SJCRH30 (cell line): ENCODE results near the gene DGCR6L. TPM values are rescaled to one million over a fixed set of nuclear protein-coding genes. Genes with fewer than 3 reads are reported as not detected.
"Not testable (repeated sequence)": the region's sequence is repeated elsewhere in the genome, so short reads cannot be mapped to it uniquely, and the experiment has no call there.

ENCODE experiments used
- DNase-seq, 2 experiments: peaks; one replicate each; pipeline ENCODE4 v3.0.0-alpha.2; 2015 to 2020
- H3K27ac ChIP-seq: fragments of 250-450 bp; sonication (Bioruptor Pico); 2 replicates; pipeline ENCODE4 v1.5.1; 2020; ENCODE audit warnings: mild to moderate bottlenecking, moderate library complexity
- H3K27me3 ChIP-seq: fragments of 250-450 bp; sonication (Bioruptor Pico); 2 replicates; pipeline ENCODE4 v1.5.1; 2020; ENCODE audit warnings: mild to moderate bottlenecking, moderate library complexity
- H3K36me3 ChIP-seq: fragments of 250-450 bp; sonication (Bioruptor Pico); 2 replicates; pipeline ENCODE4 v1.5.1; 2020; ENCODE audit warnings: mild to moderate bottlenecking, moderate library complexity
- H3K4me1 ChIP-seq: fragments of 250-450 bp; sonication (Bioruptor Pico); 2 replicates; pipeline ENCODE4 v1.5.1; 2020; ENCODE audit warnings: mild to moderate bottlenecking, moderate library complexity
- H3K4me3 ChIP-seq: fragments of 250-450 bp; sonication (Bioruptor Pico); 2 replicates; pipeline ENCODE4 v1.5.1; 2020; ENCODE audit warnings: mild to moderate bottlenecking, moderate library complexity
- H3K9me3 ChIP-seq: fragments of 250-450 bp; sonication (Bioruptor Pico); replicated peaks from 2 replicates; pipeline ENCODE4 v1.5.1; 2020; ENCODE audit warnings: mild to moderate bottlenecking, moderate library complexity
- total RNA-seq: library from RNA; depleted of rRNA; stranded (reverse); fragments of >200 nt; shearing (Covaris generic); gene quantifications from 2 replicates; pipeline ENCODE4 v1.2.3, GENCODE V29; 2014

DGCR6L gene
- total RNA-seq, 1 experiment from 2014 or later: 25.8 TPM

DNA sequence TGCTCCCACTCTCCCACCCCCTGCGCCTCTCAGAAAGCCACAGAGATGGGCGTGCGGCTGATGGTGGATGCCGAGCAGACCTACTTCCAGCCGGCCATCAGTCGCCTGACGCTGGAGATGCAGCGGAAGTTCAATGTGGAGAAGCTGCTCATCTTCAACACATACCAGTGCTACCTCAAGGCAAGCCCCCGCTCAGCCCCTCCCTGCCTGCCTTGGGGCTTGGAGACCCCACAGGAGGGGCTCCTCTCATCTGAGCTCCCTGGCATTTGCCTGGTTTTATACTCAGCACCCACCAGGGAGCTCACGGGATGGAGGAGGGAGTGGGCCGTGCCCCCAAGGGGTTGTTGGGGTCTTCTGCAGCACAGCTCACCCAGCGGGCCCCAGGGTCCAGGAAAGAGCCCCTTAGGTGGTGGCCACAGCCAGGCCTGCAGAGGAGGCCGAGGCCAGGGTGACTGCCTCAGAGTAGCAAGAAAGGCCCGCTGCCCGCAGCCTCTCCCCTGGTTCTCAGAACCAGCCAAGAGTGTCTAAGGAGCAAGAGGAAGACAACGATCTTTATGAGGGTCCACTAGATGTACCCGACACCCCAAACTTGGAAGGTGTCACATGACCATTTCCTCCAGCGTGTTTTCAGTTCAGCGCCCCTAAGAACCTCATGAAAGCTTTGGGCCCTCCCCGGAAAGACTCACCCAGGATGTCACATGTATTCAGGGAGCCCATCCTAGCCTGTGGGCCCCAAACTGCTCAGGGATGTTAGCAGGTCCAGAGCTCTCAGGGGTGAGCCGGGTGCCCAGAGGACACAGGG is 13.0 kb downstream of the DGCR6L start:
- DNase-seq, H3K4me3 ChIP-seq, H3K4me1 ChIP-seq, H3K27me3 ChIP-seq, H3K9me3 ChIP-seq, H3K36me3 ChIP-seq, H3K27ac ChIP-seq: not testable (repeated sequence)

DNA sequence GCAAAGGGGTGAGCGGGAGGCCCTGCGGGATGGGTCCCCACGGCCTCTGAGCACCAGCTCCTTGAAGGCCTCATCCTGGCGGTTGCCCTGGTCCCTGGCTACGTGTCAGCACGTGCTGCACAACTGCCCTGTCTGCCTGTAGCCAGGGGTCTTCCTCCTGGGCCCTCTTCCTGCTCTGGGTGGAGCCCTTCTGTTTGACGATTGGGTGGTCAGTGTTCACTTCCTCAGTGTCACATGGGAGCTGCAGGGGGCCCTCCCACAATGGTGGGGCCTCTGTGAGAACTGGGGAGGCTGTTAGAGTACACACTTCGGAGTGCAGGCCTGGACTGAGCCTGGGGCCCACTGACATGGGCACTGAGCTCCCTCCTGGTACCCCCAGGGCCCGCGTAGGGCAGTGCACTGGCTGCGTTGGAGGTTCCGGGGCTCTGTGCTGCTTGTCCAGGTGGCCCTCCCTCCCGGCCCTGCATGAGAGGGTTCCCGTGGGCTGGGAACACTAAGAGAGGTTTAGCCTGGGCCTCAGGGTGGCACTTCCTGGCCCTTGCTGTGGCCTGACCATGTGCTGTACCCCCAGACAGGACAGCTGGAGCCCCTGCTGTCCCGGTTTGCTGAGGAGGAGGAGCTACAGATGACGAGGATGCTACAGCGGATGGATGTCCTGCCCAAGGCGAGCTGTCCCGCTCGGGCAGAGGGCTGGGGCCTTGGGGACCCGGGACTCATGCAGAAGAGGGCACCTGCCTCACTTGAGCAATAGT is 13.8 kb downstream of the DGCR6L start:
- Histone ChIP-seq H3K36me3 (no peaks in the 10 kb centered on the region), H3K4me3 (no peak overlapping the region), H3K27ac (no peak overlapping the region), H3K9me3 (no peaks in the 10 kb centered on the region), H3K4me1 (no peaks in the 10 kb centered on the region), H3K27me3 (no peaks in the 10 kb centered on the region)
- DNase-seq: no peak

DNA sequence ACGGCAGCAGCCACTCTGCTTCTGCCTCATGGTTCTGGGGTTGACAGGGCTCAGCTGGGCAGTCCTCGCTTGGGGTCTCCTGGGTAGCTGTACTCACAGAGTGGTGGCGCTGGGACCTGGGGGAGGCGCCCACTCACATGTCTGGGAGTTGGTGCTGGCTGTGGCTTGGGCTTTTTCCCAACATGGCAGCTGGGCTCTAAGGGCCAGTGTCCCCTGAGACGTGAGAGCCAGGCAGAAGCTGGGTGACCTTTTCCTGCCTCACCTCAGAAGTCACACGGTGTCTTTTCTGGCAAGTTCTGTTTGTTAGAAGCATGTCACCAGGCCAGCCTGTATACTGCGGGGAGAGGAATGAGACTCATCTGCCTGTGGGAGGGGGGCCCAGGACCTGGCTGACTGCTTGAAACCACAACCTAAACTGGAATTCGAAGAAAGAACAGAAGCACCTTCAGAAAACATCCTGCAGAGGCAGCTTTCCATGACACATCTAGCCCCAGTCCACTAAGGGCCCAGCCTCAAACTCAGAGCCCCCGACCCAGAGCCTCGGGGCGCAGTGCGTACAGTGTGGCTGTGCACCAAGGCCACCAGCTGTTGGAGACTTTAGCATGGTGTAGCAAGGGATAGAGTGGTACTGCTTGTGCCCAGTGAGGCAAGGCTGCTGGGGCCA is 14.5 kb downstream of the DGCR6L start:
- not testable (repeated sequence) for H3K27me3 ChIP-seq, H3K9me3 ChIP-seq, H3K27ac ChIP-seq, H3K36me3 ChIP-seq, H3K4me3 ChIP-seq, DNase-seq, H3K4me1 ChIP-seq

DNA sequence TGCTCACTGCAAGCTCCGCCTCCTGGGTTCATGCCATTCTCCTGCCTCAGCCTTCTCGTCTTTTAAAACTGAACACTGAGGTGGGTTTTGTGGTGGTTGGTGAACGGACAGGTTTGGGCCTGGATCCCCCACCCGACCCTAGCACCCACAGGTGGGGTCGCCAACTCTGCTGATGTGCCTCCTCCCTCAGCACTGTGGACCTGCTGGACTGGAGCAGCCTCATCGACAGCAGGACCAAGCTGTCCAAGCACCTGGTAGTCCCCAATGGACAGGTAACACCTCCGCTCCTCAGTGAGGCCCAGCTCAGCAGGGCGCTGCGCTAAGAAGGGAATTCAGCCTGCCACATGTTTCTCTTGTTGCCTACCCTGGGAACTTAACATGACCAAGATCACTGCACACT is 15.2 kb downstream of the DGCR6L start:
- Histone ChIP-seq H3K27me3 (no peaks in the 10 kb centered on the region), H3K4me3 (no peak overlapping the region), H3K27ac (no peak overlapping the region), H3K9me3 (no peaks in the 10 kb centered on the region), H3K36me3 (no peaks in the 10 kb centered on the region), H3K4me1 (no peaks in the 10 kb centered on the region)
- DNase-seq: no peak

DNA sequence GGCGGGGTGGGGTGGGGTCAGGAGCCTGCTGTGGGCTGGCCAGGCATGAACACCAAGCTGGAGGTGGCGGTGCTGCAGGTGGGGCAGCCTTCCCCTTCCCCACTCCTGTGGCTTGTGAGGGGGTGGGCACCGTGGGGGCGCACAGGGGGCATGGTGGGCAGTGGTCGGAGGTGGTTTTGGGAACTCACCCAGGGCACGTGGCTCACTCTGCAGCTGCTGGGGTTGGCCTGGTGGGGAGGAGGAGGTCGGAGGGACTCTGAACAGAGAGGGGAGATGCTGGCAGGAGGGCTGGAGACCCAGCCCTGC is 16.7 kb downstream of the DGCR6L start:
- not testable (repeated sequence) for H3K4me1 ChIP-seq, H3K27ac ChIP-seq, H3K9me3 ChIP-seq, H3K4me3 ChIP-seq, DNase-seq, H3K36me3 ChIP-seq, H3K27me3 ChIP-seq

DNA sequence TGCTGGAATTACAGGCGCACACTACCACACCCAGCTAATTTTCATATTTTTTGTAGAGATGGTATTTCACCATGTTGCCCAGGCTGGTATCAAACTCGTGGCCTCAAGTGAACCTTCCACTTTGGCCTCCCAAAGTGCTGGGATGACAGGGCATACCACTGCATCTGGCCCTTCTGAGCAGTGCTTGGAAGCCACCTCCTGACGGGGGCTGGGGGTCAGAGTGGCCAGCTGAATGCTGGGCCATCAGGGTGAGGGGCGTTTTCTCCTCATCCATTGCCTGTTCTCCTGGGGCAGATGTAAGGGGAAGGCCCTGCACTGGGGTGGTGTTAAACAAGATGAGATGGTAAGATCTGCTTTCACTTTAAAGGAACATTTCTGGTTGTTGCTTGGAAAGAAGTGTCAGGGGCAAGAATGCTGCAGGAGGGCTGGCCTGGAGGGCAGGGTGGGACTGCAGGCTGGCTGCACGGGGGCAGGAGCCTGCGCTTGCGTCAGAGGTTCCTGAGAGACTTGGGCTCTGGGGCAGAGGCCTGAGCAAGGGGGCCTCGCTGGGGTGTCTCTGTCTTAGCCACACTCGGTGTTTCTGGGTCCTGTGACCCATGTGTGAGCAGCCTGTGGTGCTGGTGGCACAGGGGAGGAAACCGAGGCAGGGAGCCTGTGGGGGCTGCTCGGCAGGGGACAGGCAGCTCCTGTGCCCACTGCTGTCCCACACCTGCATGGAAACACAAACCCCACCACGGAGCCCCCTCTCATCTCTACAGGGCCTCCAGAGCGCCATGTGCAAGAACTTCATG is 17.2 kb downstream of the DGCR6L start:
- no peak for DNase-seq
- Histone ChIP-seq H3K27me3 (no peaks in the 10 kb centered on the region), H3K4me1 (no peaks in the 10 kb centered on the region), H3K27ac (no peak overlapping the region), H3K4me3 (no peak overlapping the region), H3K9me3 (no peaks in the 10 kb centered on the region), H3K36me3 (no peaks in the 10 kb centered on the region)

DNA sequence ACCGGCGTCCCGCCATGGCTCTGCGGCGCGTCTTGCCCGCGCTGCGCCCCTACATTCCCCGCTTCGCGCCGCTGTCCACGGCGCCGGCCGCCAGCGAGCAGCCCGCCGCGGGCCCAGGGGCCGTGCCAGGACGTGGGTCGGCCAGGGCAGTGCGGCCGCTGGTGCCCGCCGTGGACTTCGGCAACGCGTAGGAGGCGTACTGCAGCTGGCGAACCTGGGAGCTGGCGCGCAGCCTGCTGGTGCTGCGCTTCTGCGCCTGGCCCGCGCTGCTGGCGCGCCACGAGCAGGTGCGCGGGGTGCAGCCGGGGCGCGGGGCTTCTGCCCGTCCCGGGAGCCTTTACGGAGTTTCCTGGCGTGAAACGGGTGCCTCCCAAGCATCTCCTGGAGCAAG is 20.1 kb downstream of the DGCR6L start:
- no peaks in the 10 kb centered on the region for H3K4me1 ChIP-seq
- no peaks in the 10 kb centered on the region for H3K9me3 ChIP-seq
- no peaks in the 10 kb centered on the region for H3K27me3 ChIP-seq
- no peak overlapping the region for H3K27ac ChIP-seq
- no peaks in the 10 kb centered on the region for H3K36me3 ChIP-seq
- peak in 1 of 2 experiments; percentile 32 for DNase-seq
- peak overlapping the region; percentile 54 for H3K4me3 ChIP-seq

DNA sequence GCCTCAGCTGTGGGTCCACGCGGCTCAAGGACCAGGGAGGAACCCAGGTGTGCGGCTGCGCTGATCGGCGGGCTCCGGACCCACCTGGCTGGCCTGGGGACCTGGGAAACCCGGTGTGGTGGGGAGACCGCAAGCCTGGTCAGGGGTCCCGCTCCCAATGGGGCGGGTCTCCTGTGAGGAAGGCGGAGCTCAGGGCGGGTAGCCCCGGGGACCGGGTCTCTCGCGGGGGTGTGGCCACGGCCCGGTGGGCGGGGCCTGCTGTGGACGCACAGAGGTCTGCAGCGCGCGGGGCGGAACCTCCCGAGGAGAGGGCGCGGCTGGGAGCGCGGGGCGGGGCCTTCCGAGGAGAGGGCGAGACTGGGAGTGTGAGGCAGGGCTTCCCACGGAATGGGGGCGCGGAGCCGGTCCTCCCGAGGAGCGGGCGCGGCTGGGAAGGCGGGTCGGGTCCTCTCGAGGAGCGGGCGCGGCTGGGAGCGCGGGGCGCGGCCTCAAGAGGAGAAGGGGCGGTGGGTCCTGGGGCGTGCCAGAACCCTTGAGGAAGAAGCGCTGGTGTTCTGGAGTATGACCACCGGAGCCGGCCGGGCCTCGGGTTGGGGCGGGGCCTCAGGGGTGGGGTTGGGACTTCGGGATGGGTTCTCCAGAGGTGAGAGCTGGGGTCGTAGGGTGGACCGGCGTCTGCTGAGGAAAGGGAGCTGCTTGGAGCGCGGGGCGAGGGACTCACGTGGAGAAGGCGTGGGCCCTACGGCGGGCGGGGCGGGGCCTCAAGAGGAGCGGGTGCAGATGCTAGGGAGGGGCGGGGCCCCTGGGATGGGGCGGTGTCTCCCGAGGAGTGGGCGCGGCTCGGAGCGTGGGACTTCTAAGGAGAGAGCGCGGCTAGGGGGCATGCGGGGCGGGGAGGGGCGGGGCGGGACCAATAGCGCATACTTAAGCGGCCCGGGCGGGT is 20.8 kb downstream of the DGCR6L start:
- Histone ChIP-seq H3K36me3 (no peaks in the 10 kb centered on the region), H3K4me3 (peak overlapping the region; percentile 54), H3K4me1 (no peaks in the 10 kb centered on the region), H3K27ac (no peak overlapping the region), H3K27me3 (no peaks in the 10 kb centered on the region), H3K9me3 (no peaks in the 10 kb centered on the region)
- DNase-seq: peak; percentile 86 to 87

DNA sequence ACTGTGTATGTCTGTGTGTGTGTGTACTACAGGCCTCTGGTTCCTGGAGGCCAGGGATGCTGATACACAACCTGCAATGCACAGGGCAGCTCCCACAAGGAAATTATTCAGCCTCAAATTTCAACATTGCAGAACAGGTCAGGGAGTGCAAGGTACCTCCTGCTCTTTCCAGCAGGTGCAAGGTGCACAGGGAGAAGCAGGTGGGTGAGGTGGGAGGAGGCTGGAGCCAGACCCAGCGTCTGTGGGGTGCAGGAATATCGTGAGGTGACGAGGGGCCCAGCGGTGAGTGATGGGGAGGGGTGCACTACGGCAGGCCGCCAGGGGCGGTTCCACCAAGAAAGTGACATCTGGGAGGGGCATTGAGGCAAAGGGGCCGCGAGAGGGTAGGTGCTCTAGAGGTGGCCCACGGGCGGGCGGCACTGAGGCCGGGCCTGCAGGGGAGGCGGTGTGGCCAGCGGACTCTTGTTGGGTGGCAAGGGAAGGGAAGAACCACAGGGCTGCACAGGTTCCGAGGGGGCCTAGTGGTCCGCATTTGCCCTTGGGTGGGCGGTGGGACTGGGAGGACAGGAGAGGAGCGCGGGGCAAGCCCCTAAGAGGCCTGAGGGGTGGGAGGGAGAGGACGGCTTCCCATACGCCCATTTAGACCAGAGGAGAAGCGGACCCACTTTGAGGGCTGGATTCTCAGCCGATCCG is 21.6 kb downstream of the DGCR6L start:
- no peaks in the 10 kb centered on the region for H3K9me3 ChIP-seq
- H3K36me3 ChIP-seq: no peaks in the 10 kb centered on the region
- H3K4me3 ChIP-seq: no peak overlapping the region
- no peak for DNase-seq
- H3K27me3 ChIP-seq: no peaks in the 10 kb centered on the region
- no peaks in the 10 kb centered on the region for H3K4me1 ChIP-seq
- H3K27ac ChIP-seq: no peak overlapping the region

DNA sequence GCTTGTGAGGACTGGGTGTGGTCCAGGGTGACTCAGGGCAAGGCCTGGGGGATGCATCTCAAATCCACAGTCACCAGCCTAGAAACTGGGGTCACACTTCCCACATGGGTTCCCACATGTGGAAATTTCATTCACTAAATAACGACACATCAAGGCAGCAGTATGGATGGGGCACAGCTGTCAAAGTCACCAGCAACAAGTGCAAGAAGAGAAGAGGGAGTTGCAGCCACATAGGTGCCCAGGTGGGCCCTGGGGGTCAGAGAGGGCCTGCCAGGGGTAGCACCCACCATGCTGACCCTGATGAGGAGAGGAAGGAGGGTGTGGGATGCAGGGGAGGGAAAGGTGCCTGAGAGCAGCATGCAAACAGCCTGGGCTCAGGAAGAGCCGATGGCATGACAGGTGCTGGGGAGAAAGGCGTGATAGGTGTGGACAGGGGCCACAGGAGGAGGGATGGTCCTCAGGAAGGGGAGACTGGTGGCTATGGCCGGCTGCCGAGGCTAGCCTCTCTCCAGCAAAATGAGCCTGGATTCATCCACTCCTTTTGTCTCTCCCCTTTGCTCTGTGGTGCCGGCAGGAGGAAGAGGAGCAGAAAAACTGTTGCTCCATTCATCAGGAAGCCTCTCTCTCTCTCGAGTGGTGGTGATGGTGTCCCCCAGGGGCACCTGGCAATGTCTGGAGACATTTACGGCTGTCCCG is 22.3 kb downstream of the DGCR6L start:
- H3K36me3 ChIP-seq: no peaks in the 10 kb centered on the region

DNA sequence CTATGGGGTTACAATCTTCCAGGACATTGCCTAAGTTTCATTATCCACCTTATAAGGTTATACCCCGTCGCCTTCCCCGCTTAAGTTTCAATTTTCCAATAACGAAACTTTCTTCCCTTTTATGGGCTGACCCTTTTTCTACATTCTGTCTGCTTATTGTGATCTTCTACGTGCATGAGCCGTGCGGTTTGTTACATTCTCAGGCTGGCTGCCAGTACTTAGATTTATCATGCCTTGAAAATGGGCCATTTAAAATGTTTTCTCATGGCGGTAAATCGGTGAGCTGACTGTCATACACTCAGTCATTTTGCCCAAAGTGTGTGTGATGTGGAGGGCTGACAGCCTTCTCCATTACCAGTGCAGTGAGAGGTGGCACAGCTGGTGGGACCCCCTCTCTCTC is 23.3 kb downstream of the DGCR6L start:
- no peaks in the 10 kb centered on the region for H3K9me3 ChIP-seq
- H3K36me3 ChIP-seq: no peaks in the 10 kb centered on the region
- H3K27ac ChIP-seq: no peak overlapping the region
- no peaks in the 10 kb centered on the region for H3K4me1 ChIP-seq
- peaks cover 5% of the 10 kb centered on the region for H3K27me3 ChIP-seq
- no peak overlapping the region for H3K4me3 ChIP-seq
- no peak for DNase-seq

More for the DNA sequence above, 22.3 kb downstream of the DGCR6L start:
- no peaks in the 10 kb centered on the region for H3K9me3 ChIP-seq
- H3K4me3 ChIP-seq: no peak overlapping the region
- H3K4me1 ChIP-seq: no peaks in the 10 kb centered on the region
- no peaks in the 10 kb centered on the region for H3K27me3 ChIP-seq
- no peak for DNase-seq
- H3K27ac ChIP-seq: no peak overlapping the region

DNA sequence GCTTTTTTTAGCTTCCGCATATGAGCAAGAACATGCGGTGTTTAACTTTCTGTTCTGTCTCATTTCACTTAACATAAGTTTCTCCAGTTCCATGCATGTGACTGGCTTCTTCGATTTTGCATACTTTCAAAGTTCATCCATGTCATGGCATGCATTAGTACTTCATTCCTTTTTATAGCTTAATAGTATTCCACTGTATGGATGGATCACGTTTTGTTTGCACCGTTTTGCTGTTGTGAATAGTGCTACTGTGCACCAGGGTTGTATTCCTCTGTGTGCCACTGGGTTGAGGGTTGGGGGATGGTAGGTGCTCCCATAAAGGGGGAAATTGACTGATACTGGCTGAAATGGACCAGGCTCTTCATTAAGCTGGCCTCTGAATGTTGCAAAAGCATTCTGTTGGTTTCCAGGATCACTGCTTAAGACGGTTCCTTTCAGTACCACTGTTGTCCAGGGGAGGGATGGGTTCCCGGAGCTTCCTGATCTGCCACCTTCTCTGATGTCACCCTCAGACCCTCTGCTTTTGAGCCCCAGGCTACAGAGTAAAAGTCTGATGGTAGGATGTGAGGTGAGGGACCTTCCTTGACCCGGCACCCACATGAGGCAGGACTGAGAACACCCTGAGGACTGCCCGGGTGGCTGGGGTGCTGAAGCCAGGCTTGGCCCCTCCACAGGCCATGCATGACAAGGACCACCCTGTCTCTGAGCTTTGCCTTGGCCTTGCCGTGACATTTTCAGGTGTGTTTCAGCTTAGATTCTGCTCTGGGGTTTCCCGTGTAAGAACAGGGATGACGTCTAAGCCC is 24.4 kb downstream of the DGCR6L start:
- no peaks in the 10 kb centered on the region for H3K4me1 ChIP-seq
- H3K27me3 ChIP-seq: peaks cover 16% of the 10 kb centered on the region
- no peaks in the 10 kb centered on the region for H3K9me3 ChIP-seq
- H3K27ac ChIP-seq: no peak overlapping the region
- DNase-seq: no peak
- H3K4me3 ChIP-seq: no peak overlapping the region
- no peaks in the 10 kb centered on the region for H3K36me3 ChIP-seq
